HCT116 (cell line): ENCODE data around the gene ITGA11. TPM values are rescaled to one million over a fixed set of nuclear protein-coding genes. Genes with fewer than 3 reads are reported as not detected.

ENCODE experiments used
- ATAC-seq: fragments of 200-7000 bp; cut with Tn5 transposase; 2 replicates; pipeline ENCODE4 v1.9.1; 2020; ENCODE audit warnings: mild to moderate bottlenecking, moderate library complexity
- BruUV-seq: library from RNA; stranded (reverse); fragments of 400-500 nt; replicated peaks from 2 replicates; lab custom pipeline; 2021; lab: Mats Ljungman, UMichigan
- CTCF ChIA-PET: fragments of 300-600 bp; sonication (Branson Sonifier 250); formaldehyde crosslinking; loops from one replicate; lab custom pipeline; 2021; ENCODE audit warnings: antibody characterized with exemption; lab: Charles Lee
- POLR2A ChIA-PET: fragments of 300-600, 350-600 bp; sonication (Branson Sonifier 250); formaldehyde crosslinking; loops from one replicate; lab custom pipeline; 2021; ENCODE audit warnings: antibody characterized with exemption; lab: Charles Lee
- RAD21 ChIA-PET, 2 experiments: fragments of 300-600 bp; sonication (Branson Sonifier 250); formaldehyde crosslinking; loops; one replicate each; lab custom pipeline; 2023; ENCODE audit warnings: low total read pairs in 2 of 2; ENCODE audit not compliant: uncharacterized antibody in 2 of 2, unreplicated experiment in 2 of 2, low non-redundant PET in 1 of 2; lab: Charles Lee
- DNase-seq: peaks from one replicate; pipeline ENCODE4 v3.0.0-alpha.2; 2010; ENCODE audit warnings: low read depth, low spot score
- H2AFZ ChIP-seq: fragments of 200-600 bp; shearing (Covaris generic), sonication (generic); 2 replicates; pipeline ENCODE4 v1.6.1; 2017; ENCODE audit warnings: low read depth, mixed run types, mixed read lengths, antibody characterized with exemption, low read length; ENCODE audit not compliant: poor library complexity, severe bottlenecking
- H3K27ac ChIP-seq: 2 replicates; pipeline ENCODE4 v1.5.1; 2012; ENCODE audit warnings: low read depth, low read length
- H3K27me3 ChIP-seq: fragments of 200-600 bp; sonication (generic); 2 replicates; pipeline ENCODE4 v1.6.1; 2016; ENCODE audit warnings: mixed run types, low read length, mixed read lengths; ENCODE audit not compliant: insufficient read depth
- H3K36me3 ChIP-seq, 2 experiments: fragments of 200-500 bp in 1 of 2; fragments of 200-600 bp in 1 of 2; sonication (Bioruptor generic) in 1 of 2; sonication (generic) in 1 of 2; 2 replicates each; pipeline versions ENCODE4 v1.5.1 to v1.6.1; 2014 to 2016; ENCODE audit warnings: low read length in 2 of 2, inconsistent platforms in 1 of 2, mixed read lengths in 1 of 2, mixed run types in 1 of 2; ENCODE audit not compliant: insufficient read depth in 2 of 2, control insufficient read depth in 1 of 2
- H3K4me1 ChIP-seq, 2 experiments: fragments of 200-600 bp in 1 of 2; sonication (generic) in 1 of 2; 2 replicates each; pipeline versions ENCODE4 v1.5.1 to v1.6.1; 2012 to 2017; ENCODE audit warnings: low read length in 2 of 2, inconsistent platforms in 1 of 2, mild to moderate bottlenecking in 1 of 2, mixed read lengths in 1 of 2, mixed run types in 1 of 2, moderate library complexity in 1 of 2; ENCODE audit not compliant: insufficient read depth in 2 of 2, control insufficient read depth in 1 of 2
- H3K4me2 ChIP-seq: fragments of 200-600 bp; sonication (generic); 2 replicates; pipeline ENCODE4 v1.6.1; 2017; ENCODE audit warnings: mixed run types, low read length, mixed read lengths
- H3K4me3 ChIP-seq, 2 experiments: fragments of 200-600 bp in 1 of 2; sonication (generic) in 1 of 2; replicated peaks in 1 of 2; 2 replicates each; pipeline ENCODE4 v1.5.1; 2011 to 2016; ENCODE audit warnings: low read length in 2 of 2, control low read depth in 1 of 2, low read depth in 1 of 2, mild to moderate bottlenecking in 1 of 2, mixed read lengths in 1 of 2, mixed run types in 1 of 2
- H3K79me2 ChIP-seq: fragments of 200-600 bp; sonication (generic); 2 replicates; pipeline ENCODE4 v1.6.1; 2017; ENCODE audit warnings: mild to moderate bottlenecking, mixed run types, low read length, moderate library complexity, mixed read lengths; ENCODE audit not compliant: insufficient read depth
- H3K9ac ChIP-seq: fragments of 200-600 bp; sonication (generic); 2 replicates; pipeline ENCODE4 v1.6.1; 2016; ENCODE audit warnings: low read length, mixed read lengths
- H3K9me2 ChIP-seq: fragments of 200-600 bp; sonication (generic), shearing (Covaris generic); 2 replicates; pipeline ENCODE4 v1.6.1; 2017; ENCODE audit warnings: mixed run types, mild to moderate bottlenecking, moderate library complexity; ENCODE audit not compliant: insufficient read depth
- H3K9me3 ChIP-seq, 2 experiments: fragments of 200-500 bp in 1 of 2; fragments of 200-600 bp in 1 of 2; sonication (Bioruptor generic) in 1 of 2; sonication (generic) in 1 of 2; 2 replicates each; pipeline ENCODE4 v1.6.1; 2014 to 2017; ENCODE audit warnings: low read length in 2 of 2, mixed read lengths in 2 of 2, inconsistent platforms in 1 of 2, low read depth in 1 of 2, mild to moderate bottlenecking in 1 of 2, mixed run types in 1 of 2, moderate library complexity in 1 of 2; ENCODE audit not compliant: control insufficient read depth in 1 of 2, insufficient read depth in 1 of 2
- H4K20me1 ChIP-seq: fragments of 200-600 bp; sonication (generic), shearing (Covaris generic); 2 replicates; pipeline ENCODE4 v1.6.1; 2017; ENCODE audit warnings: mixed run types, mild to moderate bottlenecking, moderate library complexity; ENCODE audit not compliant: insufficient read depth
- CEBPB ChIP-seq: IDR thresholded peaks from 2 replicates; pipeline ENCODE4 v1.6.1; 2012; ENCODE audit warnings: low read depth
- CTCF ChIP-seq, 3 experiments: fragments of 200-600 bp in 1 of 3; sonication (generic) in 1 of 3; IDR thresholded peaks in 2 of 3; conservative IDR thresholded peaks in 1 of 3; 2 replicates each; pipeline ENCODE4 v1.5.1; 2012 to 2017; ENCODE audit warnings: low read depth in 2 of 3, low read length in 2 of 3, antibody characterized with exemption in 1 of 3, borderline replicate concordance in 1 of 3, control low read depth in 1 of 3, mild to moderate bottlenecking in 1 of 3, mixed read lengths in 1 of 3, mixed run types in 1 of 3, moderate library complexity in 1 of 3; ENCODE audit not compliant: insufficient read depth in 1 of 3
- ELF1 ChIP-seq: IDR thresholded peaks from 2 replicates; pipeline ENCODE4 v1.6.1; 2012; ENCODE audit warnings: low read depth, borderline replicate concordance
- FOSL1 ChIP-seq: IDR thresholded peaks from 2 replicates; pipeline ENCODE4 v1.6.1; 2012; ENCODE audit warnings: low read depth
- JUND ChIP-seq: IDR thresholded peaks from 2 replicates; pipeline ENCODE4 v1.6.1; 2012
- MAX ChIP-seq: IDR thresholded peaks from 2 replicates; pipeline ENCODE4 v1.6.1; 2012
- POLR2AphosphoS5 ChIP-seq: IDR thresholded peaks from 2 replicates; pipeline ENCODE4 v1.6.1; 2011; ENCODE audit warnings: mild to moderate bottlenecking, low read depth, low read length, moderate library complexity
- RAD21 ChIP-seq: IDR thresholded peaks from 2 replicates; pipeline ENCODE4 v1.6.1; 2012; ENCODE audit warnings: low read depth, mild to moderate bottlenecking
- SP1 ChIP-seq: IDR thresholded peaks from 2 replicates; pipeline ENCODE4 v1.6.1; 2012; ENCODE audit warnings: low read depth
- TCF7L2 ChIP-seq: IDR thresholded peaks from 2 replicates; pipeline ENCODE4 v1.7.0; 2011; ENCODE audit warnings: borderline replicate concordance, inconsistent platforms; ENCODE audit not compliant: insufficient read depth, insufficient read length; ENCODE audit errors: extremely low read depth
- YY1 ChIP-seq: IDR thresholded peaks from 2 replicates; pipeline ENCODE4 v1.6.1; 2011; ENCODE audit warnings: low read length, low read depth, moderate library complexity, mild to moderate bottlenecking; ENCODE audit not compliant: insufficient replicate concordance; ENCODE audit errors: extremely low read depth
- ZFX ChIP-seq: fragments of 450-650 bp; IDR thresholded peaks from 2 replicates; pipeline ENCODE4 v1.6.1; 2017
- intact Hi-C: fragments of 100-400 bp; cut with micrococcal nuclease; formaldehyde crosslinking; loops from 2 replicates; pipeline ENCODE4 v1.10.0; 2022
- total RNA-seq: library from RNA; stranded (reverse); gene quantifications from one replicate; pipeline ENCODE4 v1.2.1, GENCODE V29; 2021; ENCODE audit not compliant: unreplicated experiment
- TF ChIP-seq, protein P1 (sequence below): IDR thresholded peaks from 2 replicates; pipeline ENCODE4 v1.6.1; 2012; ENCODE audit warnings: low read depth
- TF ChIP-seq, protein P2 (sequence below): IDR thresholded peaks from 2 replicates; pipeline ENCODE4 v1.6.1; 2011; ENCODE audit warnings: mild to moderate bottlenecking, low read length, moderate library complexity; ENCODE audit not compliant: insufficient replicate concordance; ENCODE audit errors: extremely low read depth

ITGA11 gene
- total RNA-seq, 1 experiment from 2014 or later: not detected

DNA sequence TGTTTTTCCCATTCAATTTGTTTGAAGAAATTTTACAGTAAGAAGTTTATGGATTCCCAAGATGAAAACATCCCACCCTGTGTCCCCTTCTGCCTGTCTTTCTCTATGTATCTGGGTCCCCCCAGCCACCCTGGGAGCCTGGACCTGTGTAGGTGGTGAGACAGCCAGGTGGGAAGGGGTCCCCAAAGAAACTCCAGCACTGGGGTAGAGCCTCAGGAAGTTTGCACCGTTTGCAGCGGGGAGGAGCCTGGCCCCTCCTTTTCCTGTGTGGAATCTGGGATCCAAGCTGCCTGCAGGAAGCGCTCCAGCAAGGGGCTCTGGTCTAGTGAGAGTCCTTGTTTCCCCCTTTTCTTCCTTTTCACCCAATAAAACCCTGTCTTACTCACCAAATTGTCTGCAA, 49.4 kb upstream of the ITGA11 start:
- ChIA-PET RAD21 (no interaction called here), CTCF (no interaction called here), POLR2A (no interaction called here)
- Histone ChIP-seq H3K9me2 (no peaks in the 10 kb centered on the region), H3K4me2 (no peak overlapping the region), H4K20me1 (no peaks in the 10 kb centered on the region), H3K36me3 (no peaks in the 10 kb centered on the region), H3K79me2 (no peaks in the 10 kb centered on the region), H3K27me3 (peaks cover 5% of the 10 kb centered on the region; the same call in 1 of the 2 replicates), H3K4me3 (no peak overlapping the region), H2AFZ (no peak overlapping the region), H3K9ac (no peak overlapping the region), H3K4me1 (no peaks in the 10 kb centered on the region), H3K27ac (no peak overlapping the region), H3K9me3 (no peaks in the 10 kb centered on the region)
- intact Hi-C loops: no loop called here
- DNase-seq (no peak), ATAC-seq (no peak)
- TF ChIP-seq FOSL1 (no peak), ELF1 (no peak), CTCF (IDR thresholded peaks at IDR 0.05 in 2 of 3, conservative IDR thresholded peaks at IDR 0.05 in 1 of 3; ENCODE audit: borderline replicate concordance in 1 of 3, insufficient read depth in 1 of 3, low read depth in 2 of 3, low read length in 2 of 3) (no peak), MAX (no peak), ZFX (no peak), TCF7L2 (no peak), JUND (no peak), CEBPB (no peak), SP1 (no peak), YY1 (no peak), RAD21 (no peak), POLR2AphosphoS5 (no peak)
- TF ChIP-seq, protein P1, sequence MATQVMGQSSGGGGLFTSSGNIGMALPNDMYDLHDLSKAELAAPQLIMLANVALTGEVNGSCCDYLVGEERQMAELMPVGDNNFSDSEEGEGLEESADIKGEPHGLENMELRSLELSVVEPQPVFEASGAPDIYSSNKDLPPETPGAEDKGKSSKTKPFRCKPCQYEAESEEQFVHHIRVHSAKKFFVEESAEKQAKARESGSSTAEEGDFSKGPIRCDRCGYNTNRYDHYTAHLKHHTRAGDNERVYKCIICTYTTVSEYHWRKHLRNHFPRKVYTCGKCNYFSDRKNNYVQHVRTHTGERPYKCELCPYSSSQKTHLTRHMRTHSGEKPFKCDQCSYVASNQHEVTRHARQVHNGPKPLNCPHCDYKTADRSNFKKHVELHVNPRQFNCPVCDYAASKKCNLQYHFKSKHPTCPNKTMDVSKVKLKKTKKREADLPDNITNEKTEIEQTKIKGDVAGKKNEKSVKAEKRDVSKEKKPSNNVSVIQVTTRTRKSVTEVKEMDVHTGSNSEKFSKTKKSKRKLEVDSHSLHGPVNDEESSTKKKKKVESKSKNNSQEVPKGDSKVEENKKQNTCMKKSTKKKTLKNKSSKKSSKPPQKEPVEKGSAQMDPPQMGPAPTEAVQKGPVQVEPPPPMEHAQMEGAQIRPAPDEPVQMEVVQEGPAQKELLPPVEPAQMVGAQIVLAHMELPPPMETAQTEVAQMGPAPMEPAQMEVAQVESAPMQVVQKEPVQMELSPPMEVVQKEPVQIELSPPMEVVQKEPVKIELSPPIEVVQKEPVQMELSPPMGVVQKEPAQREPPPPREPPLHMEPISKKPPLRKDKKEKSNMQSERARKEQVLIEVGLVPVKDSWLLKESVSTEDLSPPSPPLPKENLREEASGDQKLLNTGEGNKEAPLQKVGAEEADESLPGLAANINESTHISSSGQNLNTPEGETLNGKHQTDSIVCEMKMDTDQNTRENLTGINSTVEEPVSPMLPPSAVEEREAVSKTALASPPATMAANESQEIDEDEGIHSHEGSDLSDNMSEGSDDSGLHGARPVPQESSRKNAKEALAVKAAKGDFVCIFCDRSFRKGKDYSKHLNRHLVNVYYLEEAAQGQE: no peak
- TF ChIP-seq, protein P2, sequence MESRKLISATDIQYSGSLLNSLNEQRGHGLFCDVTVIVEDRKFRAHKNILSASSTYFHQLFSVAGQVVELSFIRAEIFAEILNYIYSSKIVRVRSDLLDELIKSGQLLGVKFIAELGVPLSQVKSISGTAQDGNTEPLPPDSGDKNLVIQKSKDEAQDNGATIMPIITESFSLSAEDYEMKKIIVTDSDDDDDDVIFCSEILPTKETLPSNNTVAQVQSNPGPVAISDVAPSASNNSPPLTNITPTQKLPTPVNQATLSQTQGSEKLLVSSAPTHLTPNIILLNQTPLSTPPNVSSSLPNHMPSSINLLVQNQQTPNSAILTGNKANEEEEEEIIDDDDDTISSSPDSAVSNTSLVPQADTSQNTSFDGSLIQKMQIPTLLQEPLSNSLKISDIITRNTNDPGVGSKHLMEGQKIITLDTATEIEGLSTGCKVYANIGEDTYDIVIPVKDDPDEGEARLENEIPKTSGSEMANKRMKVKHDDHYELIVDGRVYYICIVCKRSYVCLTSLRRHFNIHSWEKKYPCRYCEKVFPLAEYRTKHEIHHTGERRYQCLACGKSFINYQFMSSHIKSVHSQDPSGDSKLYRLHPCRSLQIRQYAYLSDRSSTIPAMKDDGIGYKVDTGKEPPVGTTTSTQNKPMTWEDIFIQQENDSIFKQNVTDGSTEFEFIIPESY: no peak
- BruUV-seq: no TSS peak
